ENCODE data around the gene TMCC3.

TMCC3 gene

GRCh38 chr12:94596596-94596995 is 53.8 kb downstream of the TMCC3 start:
- no peaks in the 10 kb centered on the region for H3K79me2 ChIP-seq (ENCODE audit: insufficient read depth, low read length)
- H3F3A ChIP-seq (ENCODE audit: insufficient read depth, low read length), result no peaks in the 10 kb centered on the region
- no peaks in the 10 kb centered on the region for H3K4me1 ChIP-seq (ENCODE audit: insufficient read depth, low read length, severe bottlenecking)
- H3K27ac ChIP-seq (ENCODE audit: low read depth, low read length, poor library complexity, severe bottlenecking), result no peak overlapping the region
- H2AFZ ChIP-seq (ENCODE audit: low read length), result no peak overlapping the region
- no peak for TF ChIP-seq CTCF (IDR thresholded peaks at IDR 0.05; ENCODE audit: low read length)
- no peak for TF ChIP-seq EZH2 (IDR thresholded peaks at IDR 0.05; ENCODE audit: borderline replicate concordance, low read length)
- no peak overlapping the region for H3K4me2 ChIP-seq (ENCODE audit: low read length)
- no peaks in the 10 kb centered on the region for H3K36me3 ChIP-seq (ENCODE audit: insufficient read depth, low read length)
- no peaks in the 10 kb centered on the region for H4K20me1 ChIP-seq (ENCODE audit: insufficient read depth, low read length)
- no peaks in the 10 kb centered on the region for H3K9me2 ChIP-seq (ENCODE audit: low read depth, low read length)
- no peaks in the 10 kb centered on the region for H3K9me3 ChIP-seq (ENCODE audit: low read length)
- H3K9ac ChIP-seq (ENCODE audit: low read length), result no peak overlapping the region
- no peak overlapping the region for H3K4me3 ChIP-seq (ENCODE audit: low read depth, low read length, poor library complexity, severe bottlenecking)
- H3K27me3 ChIP-seq (ENCODE audit: insufficient read depth, low read length), result no peaks in the 10 kb centered on the region

- Histone ChIP-seq H3F3A (ENCODE audit: insufficient read depth, low read length) (no peaks in the 10 kb centered on the region), H4K20me1 (ENCODE audit: insufficient read depth, low read length) (no peaks in the 10 kb centered on the region), H3K9me3 (ENCODE audit: low read length) (no peaks in the 10 kb centered on the region), H3K9ac (ENCODE audit: low read length) (no peak overlapping the region), H2AFZ (ENCODE audit: low read length) (no peak overlapping the region), H3K27me3 (ENCODE audit: insufficient read depth, low read length) (no peaks in the 10 kb centered on the region), H3K4me3 (ENCODE audit: low read depth, low read length, poor library complexity, severe bottlenecking) (no peak overlapping the region), H3K9me2 (ENCODE audit: low read depth, low read length) (no peaks in the 10 kb centered on the region), H3K36me3 (ENCODE audit: insufficient read depth, low read length) (no peaks in the 10 kb centered on the region), H3K4me2 (ENCODE audit: low read length) (no peak overlapping the region), H3K4me1 (ENCODE audit: insufficient read depth, low read length, severe bottlenecking) (no peaks in the 10 kb centered on the region), H3K79me2 (ENCODE audit: insufficient read depth, low read length) (no peaks in the 10 kb centered on the region), H3K27ac (ENCODE audit: low read depth, low read length, poor library complexity, severe bottlenecking) (no peak overlapping the region)
- TF ChIP-seq CTCF (IDR thresholded peaks at IDR 0.05; ENCODE audit: low read length), result no peak
- TF ChIP-seq EZH2 (IDR thresholded peaks at IDR 0.05; ENCODE audit: borderline replicate concordance, low read length), result no peak
Measured at GRCh38 chr12:94595152-94595551, 55.2 kb downstream of the TMCC3 start.

GRCh38 chr12:94594443-94594825 is 55.9 kb downstream of the TMCC3 start:
- Histone ChIP-seq H3K27ac (ENCODE audit: low read depth, low read length, poor library complexity, severe bottlenecking) (no peak overlapping the region), H3F3A (ENCODE audit: insufficient read depth, low read length) (no peaks in the 10 kb centered on the region), H3K36me3 (ENCODE audit: insufficient read depth, low read length) (no peaks in the 10 kb centered on the region), H3K9me2 (ENCODE audit: low read depth, low read length) (no peaks in the 10 kb centered on the region), H3K9ac (ENCODE audit: low read length) (no peak overlapping the region), H3K4me3 (ENCODE audit: low read depth, low read length, poor library complexity, severe bottlenecking) (no peak overlapping the region), H3K27me3 (ENCODE audit: insufficient read depth, low read length) (no peaks in the 10 kb centered on the region), H4K20me1 (ENCODE audit: insufficient read depth, low read length) (no peaks in the 10 kb centered on the region), H3K9me3 (ENCODE audit: low read length) (no peaks in the 10 kb centered on the region), H3K4me2 (ENCODE audit: low read length) (no peak overlapping the region), H3K79me2 (ENCODE audit: insufficient read depth, low read length) (no peaks in the 10 kb centered on the region), H3K4me1 (ENCODE audit: insufficient read depth, low read length, severe bottlenecking) (no peaks in the 10 kb centered on the region), H2AFZ (ENCODE audit: low read length) (no peak overlapping the region)
- TF ChIP-seq CTCF (IDR thresholded peaks at IDR 0.05; ENCODE audit: low read length), result no peak
- TF ChIP-seq EZH2 (IDR thresholded peaks at IDR 0.05; ENCODE audit: borderline replicate concordance, low read length), result no peak

Data from OCI-LY1 (cell line).